ENCODE data around the gene SCGB3A2.

DNA sequence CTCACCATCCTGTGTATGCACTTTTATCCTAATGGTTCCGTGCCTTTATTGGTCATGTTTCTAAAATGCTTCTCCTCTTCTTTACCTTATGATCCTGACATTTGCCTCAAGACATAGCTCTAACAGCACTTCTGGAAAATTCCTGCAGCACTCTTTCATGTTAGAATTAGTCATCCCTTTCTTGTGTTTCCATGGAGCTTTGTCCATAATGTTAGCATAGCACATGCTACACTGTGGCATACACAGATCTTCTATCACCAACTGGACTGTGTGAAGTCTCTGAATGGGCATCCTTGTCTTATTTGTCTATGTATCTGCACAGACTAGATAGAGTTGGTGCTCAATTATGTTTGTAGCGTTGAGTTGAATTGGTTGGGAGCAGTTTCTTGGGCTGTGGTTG is 2.0 kb downstream of the SCGB3A2 start:
- TF ChIP-seq, protein P1, sequence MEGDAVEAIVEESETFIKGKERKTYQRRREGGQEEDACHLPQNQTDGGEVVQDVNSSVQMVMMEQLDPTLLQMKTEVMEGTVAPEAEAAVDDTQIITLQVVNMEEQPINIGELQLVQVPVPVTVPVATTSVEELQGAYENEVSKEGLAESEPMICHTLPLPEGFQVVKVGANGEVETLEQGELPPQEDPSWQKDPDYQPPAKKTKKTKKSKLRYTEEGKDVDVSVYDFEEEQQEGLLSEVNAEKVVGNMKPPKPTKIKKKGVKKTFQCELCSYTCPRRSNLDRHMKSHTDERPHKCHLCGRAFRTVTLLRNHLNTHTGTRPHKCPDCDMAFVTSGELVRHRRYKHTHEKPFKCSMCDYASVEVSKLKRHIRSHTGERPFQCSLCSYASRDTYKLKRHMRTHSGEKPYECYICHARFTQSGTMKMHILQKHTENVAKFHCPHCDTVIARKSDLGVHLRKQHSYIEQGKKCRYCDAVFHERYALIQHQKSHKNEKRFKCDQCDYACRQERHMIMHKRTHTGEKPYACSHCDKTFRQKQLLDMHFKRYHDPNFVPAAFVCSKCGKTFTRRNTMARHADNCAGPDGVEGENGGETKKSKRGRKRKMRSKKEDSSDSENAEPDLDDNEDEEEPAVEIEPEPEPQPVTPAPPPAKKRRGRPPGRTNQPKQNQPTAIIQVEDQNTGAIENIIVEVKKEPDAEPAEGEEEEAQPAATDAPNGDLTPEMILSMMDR (conservative IDR thresholded peaks at IDR 0.05; ENCODE audit: low read length) = no peak
- TF ChIP-seq EZH2phosphoT487 (IDR thresholded peaks at IDR 0.05; ENCODE audit: borderline replicate concordance, low read depth, low read length) = no peak
